Fibroblast of peridontal ligament (primary cell): Measurements from ENCODE around the gene DIP2B.

Experiments
- DNase-seq: peaks from one replicate; pipeline ENCODE4 v3.0.0-alpha.2; 2010; ENCODE audit errors: extremely low read depth

The DIP2B gene

GRCh38 chr12:50725011-50725942 lies 220.5 kb downstream of the DIP2B start:
- DNase-seq, result peak; percentile 47

GRCh38 chr12:50727466-50727865 lies 222.7 kb downstream of the DIP2B start:
- no peak for DNase-seq

GRCh38 chr12:50728417-50728816 lies 223.6 kb downstream of the DIP2B start:
- DNase-seq, result no peak

GRCh38 chr12:50728841-50729240 lies 224.1 kb downstream of the DIP2B start:
- DNase-seq, result no peak

DNA sequence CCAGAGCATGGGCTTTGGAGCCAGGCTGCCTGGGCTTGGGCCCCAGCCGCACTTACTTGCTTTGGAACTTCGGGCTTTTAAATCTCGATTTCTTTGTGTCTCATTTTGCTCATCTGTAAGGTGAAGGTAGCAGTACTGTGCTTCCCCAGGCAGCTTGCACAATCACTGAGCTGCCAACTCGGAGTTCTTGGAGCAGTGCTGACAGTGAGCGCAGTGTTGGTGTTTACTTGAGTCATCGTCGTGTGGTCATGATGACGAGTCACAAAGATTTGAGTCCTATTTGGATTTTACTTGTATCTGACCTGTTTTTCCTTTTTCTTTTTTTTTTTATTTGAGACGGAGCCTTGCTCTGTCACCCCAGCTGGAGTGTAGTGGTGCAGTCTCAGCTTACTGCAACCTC lies 227.8 kb downstream of the DIP2B start:
- DNase-seq, result peak; percentile 87

DNA sequence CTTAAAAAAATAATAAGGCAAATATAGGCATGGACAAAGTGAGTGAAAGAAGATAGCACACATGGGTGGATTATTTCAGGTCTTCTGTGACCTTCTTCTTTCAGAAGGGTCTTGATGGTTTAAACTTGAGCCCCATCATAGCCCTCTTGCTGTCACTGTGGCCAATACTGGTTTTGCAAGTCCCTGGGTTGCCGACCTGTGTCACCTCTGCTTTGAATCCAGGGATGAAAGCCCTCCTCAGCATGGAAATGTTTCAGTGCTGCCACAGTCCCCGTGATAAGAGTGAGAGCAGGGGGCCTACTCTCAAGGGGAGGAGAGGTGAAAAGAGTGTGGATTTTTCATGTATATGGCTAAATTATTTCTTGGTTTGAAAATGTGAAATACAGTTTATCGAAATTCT lies 228.9 kb downstream of the DIP2B start:
- no peak for DNase-seq

DNA sequence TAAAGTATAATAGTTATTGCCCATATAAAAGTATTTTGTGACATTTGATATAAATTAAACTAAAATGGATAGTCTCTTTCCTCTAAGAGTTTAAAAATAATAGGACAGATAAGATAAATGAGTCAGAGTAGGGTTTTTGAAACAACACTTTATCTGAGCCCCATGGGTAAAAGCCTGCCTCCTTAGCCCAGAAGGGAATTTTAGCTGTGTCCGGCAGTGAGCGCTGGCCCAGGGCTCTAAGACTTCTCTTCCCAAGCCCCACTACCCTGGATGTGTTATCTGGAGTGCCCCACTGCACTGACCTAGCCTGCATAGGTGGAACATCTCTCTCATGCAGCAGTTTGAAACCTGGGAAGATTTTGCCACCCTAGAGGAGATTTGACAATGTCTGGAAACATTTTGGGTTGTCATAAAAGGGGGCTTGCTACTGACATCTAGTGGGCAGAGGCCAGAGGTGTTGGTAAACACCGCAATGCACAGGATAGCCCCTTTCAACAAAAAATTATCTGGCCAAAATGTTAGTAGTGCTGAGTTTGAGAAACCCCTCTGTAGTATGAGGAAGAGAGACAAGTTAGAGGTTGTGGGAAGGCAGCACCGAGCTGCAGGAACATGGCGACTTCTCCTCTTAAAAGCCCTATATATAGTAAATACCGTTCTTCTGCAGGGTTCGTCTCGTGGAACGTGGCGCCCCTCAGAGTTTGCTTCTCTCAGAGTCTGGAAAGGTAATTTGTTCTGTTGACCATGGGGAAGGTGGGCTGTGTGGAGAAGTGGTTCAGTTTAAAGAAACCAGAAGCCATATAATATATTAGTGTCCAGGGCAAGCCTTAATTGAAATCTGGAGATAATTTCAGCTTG lies 229.9 kb downstream of the DIP2B start:
- DNase-seq, result peak; percentile 56

DNA sequence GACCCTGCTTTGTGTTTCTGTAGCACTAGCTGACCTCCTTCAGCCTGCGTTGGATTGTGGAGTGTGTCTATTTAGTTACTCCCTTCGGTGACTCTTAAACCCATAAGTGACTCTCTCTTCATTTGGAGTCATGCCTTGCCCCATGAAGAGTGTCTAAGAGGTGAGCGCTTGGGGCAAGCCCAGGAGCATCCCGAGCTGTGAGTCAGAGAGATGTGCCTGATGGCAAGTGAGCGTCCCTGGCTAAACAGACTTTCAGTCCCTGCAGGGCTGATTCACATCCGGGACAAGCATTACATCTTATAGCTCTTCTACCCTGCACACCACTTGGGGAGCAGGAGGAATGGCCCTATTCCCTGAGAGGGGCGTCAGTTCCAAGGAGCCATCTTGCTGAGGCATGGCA lies 234.8 kb downstream of the DIP2B start:
- DNase-seq, result no peak

- DNase-seq, result no peak
These were observed 235.5 kb downstream of the DIP2B start for GRCh38 chr12:50740307-50740706.

- DNase-seq, result no peak
These were observed 238.0 kb downstream of the DIP2B start for GRCh38 chr12:50742776-50743175.

DNA sequence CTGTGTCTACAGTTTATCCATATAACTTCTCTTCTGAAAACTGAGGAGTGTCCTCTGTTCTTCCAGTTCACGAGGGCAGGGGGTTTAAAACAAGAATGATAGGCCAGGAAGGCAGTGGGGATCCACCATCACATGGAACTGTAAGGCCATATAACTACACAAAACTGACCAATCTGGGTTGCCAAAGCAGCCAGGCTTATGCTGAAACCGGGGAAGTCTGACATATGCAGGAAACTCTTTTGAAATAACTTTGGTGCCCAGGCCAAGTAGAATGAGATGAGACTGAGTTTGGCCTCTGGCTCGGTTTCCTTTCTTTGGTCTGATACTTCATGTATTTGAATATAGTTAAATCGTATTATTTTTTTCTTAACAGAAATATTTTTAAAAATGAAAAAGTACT lies 241.1 kb downstream of the DIP2B start:
- no peak for DNase-seq

GRCh38 chr12:50746431-50746830 lies 241.6 kb downstream of the DIP2B start:
- no peak for DNase-seq

DNA sequence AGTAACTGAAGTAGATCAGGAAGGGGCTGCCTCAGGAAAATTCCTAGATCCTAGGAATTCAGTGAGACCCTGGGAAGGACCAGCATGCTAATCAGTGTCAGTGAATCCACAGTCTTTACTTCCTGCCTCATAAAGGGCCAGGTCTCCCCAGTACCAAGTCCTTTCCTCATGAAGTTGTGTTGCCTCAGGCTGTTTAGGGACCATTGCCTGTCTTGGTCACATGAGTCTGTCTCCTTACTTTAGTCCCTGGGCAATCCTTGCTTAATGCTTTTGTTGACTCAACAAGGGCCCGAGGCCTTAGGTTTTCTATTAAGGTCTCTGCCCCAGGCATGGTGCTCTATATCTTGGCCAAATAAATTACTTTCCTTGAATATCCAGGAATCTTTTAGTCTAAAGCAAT lies 243.0 kb downstream of the DIP2B start:
- DNase-seq, result no peak

- DNase-seq, result no peak
These were observed 244.7 kb downstream of the DIP2B start for GRCh38 chr12:50749459-50749882.

GRCh38 chr12:50750366-50750765 lies 245.6 kb downstream of the DIP2B start:
- DNase-seq, result no peak

DNA sequence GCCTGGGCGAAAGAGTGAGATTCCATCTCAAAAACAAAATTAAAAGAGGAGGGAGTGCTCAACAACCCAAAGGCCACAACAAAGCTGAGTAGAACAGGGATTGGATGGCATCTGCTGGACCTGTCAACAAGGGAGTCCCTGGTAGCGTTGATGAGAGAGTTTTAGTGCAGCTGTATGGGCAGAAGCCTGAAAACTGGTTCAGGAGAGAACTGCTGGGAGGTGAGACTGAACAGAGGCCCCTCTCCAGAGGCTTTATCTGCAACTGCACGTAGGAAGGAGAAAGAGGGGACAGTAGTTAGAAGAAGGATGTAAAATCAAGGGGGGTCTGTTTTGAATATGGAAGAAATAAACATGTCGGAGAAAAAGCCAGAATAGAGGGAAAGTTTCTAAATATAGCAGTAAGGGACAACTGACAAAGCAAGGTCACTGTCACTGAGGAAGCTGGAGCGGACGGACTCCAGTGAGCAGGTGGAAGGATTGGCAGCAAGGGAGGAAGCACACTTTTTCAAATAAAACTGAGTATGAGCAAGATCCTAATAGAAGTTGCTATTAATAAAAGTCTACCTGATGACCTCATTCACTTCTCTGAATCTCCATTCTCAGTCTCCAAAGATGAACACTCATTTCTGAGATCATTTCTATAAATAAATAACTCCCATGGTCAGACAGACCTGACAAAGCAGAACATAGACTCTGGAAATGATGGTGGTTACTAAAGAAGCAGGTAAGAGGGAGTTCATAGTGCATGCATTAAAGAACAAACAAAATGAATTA lies 247.3 kb downstream of the DIP2B start:
- DNase-seq, result no peak

DNA sequence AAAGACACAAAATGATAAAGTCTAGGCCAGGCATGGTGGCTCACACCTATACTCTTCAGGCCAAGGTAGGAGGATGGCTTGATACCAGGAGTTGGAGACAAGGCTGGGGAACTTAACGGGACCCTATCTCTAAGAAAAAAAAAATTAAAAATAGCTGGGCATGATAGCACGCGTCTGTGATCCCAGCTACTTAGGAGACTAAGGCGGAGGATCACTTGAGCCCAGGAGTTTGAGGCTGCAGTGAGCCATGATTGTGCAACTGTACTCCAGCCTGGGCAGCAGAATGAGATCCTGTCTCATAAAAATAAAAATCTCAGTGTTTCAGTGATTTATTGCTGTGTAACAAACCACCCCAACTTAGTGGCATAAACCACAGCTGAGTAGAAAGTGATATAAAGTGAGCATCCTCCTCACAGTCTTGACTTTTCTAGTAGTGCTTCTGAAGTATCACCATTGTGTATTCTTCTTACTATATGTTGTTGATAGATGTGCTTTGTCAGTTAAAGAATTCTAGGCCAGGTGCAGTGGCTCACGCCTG lies 248.5 kb downstream of the DIP2B start:
- no peak for DNase-seq

DNA sequence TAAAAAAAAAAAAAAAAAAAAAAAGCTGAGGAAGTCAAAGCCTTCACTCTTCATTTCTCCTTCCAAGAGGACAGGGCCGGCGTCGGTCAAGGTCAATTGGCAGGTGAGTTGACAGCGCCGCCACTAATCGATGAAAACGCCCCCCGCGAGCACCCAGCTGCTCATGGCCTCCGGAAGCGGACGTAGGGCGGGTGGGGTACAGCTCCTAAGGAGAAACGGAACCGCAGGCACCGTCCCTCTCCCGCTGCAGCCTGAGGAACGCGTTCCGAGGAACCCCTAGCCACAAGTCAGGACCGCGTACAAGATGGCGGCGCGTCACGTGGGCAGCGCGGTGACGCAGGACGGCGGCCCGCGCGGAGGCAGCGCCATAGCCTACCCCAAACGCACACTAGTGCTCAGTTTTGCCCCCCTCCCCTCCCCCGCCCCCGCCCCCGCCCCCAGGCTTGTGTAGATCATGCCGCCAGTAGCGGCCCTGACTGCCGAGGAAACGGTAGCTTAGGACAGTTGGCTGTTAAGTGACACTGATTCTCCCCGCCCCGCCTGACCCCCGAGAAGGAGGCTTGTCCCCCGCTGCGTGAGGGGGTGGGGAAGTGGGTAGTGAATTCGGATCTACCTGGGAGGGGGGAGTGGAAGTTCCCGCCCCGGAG lies 259.0 kb downstream of the DIP2B start, which contains the start of gene ATF1:
TSS of gene ATF1 (plus strand) at position 463 of the 647 bp plus-strand sequence. CDS start 16,045 bp downstream, outside the sequence.
- DNase-seq, result peak; percentile 89

DNA sequence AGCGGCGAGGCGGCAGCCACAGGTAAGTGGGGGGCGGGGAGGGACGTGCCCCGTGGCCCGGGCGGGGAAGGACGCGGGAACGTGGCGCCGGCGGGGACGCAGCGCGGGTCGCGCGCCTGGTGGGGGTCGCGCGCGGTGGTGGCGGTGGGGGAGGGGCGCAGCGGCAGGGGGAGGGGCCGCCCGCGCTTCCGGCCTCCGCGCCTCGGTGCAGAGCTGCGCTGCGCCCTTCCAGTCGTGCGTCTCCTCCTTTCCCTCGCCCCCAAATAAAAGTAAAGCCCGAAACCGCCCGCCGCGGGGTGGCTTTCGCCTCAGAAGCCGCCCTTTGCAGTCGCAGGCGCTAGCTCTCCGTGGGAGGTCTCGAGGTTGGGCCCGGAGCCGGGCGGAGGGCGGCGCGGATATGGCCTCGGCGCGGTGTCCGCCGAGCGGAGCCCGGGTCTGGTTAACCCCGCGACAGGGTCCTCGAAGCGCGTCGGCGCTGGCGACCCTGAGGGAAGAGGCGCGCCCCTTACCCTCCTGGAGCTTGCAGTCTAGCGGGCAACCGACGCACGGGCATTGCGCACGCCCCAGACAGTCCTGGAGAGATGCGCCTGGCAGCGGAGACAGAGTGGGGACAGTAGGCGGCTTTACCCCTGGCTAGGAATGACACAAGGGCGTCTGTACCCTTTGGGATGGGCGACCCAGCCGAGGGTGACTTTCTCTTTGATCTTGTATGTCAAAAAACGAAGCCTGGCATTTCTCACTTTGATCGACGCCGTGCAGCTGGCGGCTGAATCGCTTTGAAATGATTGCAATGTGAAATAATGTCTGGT lies 259.7 kb downstream of the DIP2B start:
- peak; percentile 57 for DNase-seq
